NCI-H146 treated with DMSO at 0.1 percent for 48 hours (cell line): ENCODE results near the gene SMAD6.
"Not testable (repeated sequence)": the region's sequence is repeated elsewhere in the genome, so short reads cannot be mapped to it uniquely, and the experiment has no call there.

Source experiments
- DNase-seq: peaks from one replicate; lab custom pipeline; 2025; ENCODE audit not compliant: unreplicated experiment; lab: John Stamatoyannopoulos, UW

Gene SMAD6

DNA sequence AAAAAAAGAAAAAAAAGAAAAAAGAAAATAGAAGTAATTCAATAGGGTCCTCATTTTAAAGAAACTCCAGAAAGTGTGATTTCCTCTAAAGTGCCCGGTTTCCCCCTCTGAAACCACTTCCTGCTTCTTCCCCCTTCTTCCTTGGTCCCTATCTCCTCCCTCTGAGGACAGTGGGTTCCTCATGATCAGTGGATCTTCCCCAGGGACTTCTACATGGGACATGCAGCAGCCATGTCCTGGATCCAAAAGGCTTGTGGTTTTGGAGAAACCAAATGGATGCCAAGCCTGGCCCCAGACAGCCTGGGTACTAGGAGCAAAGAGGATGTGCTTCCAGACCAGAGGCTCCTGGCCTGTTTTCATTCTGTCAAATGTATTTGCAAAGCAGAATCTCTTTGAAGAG, 26.6 kb upstream of the SMAD6 start:
- DNase-seq: no peak

DNA sequence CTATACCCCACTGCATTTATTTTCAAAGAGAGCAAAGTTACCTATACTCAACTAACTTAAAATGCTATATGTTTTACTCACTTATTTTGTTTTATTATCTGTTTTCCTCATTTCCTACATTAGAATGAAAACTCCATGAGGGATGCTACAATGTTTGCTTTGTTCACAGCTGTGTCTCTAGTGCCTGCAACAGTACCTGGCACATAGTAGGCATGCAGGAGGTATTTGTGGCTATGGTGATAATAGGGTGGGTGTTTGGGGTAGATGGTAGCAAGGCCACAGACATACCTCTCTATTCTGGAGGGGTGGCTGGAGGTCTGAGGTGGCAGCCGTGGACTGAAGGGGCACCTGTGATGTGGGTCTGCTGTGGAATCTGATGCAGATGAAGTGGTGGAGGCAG, 24.7 kb upstream of the SMAD6 start:
- DNase-seq: no peak

GRCh38 chr15:66679061-66679656, 22.9 kb upstream of the SMAD6 start:
- no peak for DNase-seq

DNA sequence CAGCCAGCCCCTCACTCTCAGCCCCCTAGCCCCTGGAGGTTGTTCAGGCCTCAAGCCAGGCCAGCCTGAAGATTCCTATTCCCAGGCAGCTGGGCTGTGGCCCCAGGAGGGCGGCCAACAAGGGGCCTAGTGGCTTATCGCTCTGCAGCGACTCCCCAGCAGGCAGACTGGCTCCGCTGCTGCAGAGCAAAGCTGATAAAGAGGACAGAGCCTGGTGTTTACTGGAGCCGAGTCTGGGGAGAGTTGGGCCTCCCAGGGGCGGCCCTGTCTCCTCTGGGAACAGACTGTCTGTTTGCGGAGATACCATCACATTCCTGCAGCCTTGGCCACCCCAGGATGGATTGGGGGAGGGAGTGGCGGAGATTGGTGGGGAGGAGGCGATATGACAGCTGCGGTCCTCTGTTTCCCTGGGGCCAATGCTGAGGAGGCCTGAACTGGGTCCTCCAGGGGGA, 22.4 kb upstream of the SMAD6 start:
- DNase-seq: no peak

DNA sequence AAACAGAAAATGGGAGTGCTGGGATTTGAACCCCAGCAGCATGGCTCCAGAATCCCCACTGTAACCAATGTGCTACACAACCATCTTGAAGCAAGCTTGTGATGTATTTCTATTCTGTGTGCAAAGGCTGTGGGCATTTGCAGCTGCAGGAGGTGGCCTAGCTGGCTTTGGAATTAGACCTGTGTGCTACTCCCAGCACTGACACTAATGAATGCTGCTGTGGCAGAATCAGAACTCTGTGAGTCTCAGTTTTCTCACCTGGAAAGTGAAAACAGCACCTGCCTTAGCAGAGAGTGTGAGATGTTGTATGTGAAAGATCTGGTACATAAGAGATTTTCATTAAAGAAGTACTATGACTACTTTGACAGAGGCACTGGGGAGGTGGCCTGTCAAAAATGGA, 21.5 kb upstream of the SMAD6 start:
- no peak for DNase-seq

- no peak for DNase-seq
Measured at GRCh38 chr15:66681395-66681794, 20.6 kb upstream of the SMAD6 start.

DNA sequence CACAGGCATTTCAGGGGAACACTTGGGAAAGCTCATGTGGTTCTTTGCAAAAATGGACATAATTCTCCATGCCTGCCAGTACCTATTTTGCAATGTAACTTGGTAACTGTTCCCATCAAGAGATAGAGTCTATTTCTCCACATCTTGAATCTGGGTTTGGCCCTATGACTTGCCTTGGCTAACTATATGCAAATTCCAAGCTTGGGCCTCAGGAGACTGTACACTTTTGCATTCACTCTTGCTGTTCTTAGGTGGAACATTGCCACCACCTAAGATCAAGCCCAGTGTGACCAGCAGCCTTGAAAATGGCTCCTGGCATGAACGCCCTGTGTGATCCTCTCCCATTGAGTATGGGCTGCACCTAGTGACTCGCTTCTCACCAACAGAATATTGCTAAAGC, 19.8 kb upstream of the SMAD6 start:
- no peak for DNase-seq

- no peak for DNase-seq
Measured at GRCh38 chr15:66682865-66683264, 19.2 kb upstream of the SMAD6 start.

DNA sequence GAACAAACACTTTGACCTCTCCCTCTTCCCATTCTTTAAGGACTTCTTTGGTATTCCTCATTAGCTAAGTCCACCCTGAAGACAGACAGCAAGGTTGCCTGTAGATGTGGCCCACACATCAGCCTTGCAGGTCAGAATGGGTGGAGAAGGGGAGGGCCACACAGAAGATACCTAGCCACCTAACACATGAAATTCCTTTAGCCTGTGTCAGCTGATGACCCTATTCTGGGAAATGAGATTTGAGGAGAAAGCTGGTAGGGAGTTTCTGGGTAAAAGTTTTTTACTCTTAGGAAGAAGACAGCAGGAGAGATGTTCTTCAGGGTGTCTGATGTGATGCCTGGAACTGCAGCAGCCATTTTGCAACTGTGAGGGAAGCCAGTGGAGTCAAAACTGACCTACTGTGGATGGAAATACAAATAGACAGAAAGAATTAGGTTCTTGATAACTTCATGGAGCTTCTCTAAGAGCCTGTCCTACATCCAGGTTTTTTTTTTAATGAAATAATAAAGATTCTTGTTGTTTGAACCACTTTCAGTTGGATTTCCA, 17.8 kb upstream of the SMAD6 start:
- DNase-seq: no peak

DNA sequence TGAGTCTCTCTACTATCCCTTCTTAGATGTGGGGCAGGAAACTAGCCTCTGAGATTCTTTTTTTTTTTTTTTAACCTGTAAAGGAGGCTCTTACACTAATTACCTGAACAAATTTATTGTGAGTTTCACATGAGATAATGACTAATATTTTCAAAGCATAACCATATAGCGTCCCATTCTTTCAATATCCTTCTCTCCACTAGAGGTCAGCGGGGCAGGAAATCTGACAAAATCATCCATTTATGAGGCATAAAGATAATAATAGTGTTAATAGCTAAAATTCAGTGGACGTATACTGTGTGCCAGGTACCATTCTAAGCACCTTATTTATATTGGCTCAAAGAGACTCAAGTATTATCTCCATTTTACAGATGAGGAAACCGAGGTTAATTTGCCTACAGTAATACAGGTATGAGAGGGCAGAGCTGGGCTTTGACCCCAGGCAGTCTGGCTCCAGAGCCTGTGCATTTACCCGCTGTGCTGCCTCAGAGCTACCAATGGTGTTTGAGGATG, 16.3 kb upstream of the SMAD6 start:
- no peak for DNase-seq

DNA sequence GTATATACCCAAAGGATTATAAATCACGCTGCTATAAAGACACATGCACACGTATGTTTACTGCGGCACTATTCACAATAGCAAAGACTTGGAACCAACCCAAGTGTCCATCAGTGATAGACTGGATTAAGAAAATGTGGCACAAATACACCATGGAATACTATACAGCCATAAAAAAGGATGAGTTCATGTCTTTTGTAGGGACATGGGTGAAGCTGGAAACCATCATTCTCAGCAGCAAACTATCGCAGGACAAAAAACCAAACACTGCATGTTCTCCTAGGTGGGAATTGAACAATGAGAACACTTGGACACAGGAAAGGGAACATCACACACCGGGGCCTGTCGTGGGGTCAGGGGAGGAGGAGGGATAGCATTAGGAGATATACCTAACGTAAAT, 11.1 kb upstream of the SMAD6 start:
- DNase-seq: not testable (repeated sequence)

- DNase-seq: no peak
Measured at GRCh38 chr15:66691727-66692126, 10.3 kb upstream of the SMAD6 start.

DNA sequence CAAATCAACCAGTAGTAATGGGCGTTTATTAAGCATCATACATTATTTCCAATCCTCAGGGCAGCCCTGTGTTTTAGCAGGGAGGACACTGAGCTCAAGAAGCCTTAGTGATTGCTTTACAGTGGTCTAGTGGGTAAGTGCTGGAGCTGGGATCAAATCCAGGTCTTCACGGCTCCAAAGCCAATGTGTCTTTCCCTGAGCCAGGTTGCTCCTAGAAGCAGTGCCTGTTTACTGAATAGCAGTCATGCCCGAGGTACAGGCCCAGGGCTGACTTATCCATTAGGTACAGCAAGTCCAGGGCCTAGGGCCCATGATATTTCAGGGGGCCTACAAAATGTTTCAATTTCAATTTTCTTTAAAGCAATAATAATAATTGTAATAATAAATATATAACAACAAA, 9.6 kb upstream of the SMAD6 start:
- DNase-seq: no peak

GRCh38 chr15:66692808-66693596, 9.0 kb upstream of the SMAD6 start:
- DNase-seq: no peak

- DNase-seq: no peak
Measured at GRCh38 chr15:66696770-66697169, 5.3 kb upstream of the SMAD6 start.

DNA sequence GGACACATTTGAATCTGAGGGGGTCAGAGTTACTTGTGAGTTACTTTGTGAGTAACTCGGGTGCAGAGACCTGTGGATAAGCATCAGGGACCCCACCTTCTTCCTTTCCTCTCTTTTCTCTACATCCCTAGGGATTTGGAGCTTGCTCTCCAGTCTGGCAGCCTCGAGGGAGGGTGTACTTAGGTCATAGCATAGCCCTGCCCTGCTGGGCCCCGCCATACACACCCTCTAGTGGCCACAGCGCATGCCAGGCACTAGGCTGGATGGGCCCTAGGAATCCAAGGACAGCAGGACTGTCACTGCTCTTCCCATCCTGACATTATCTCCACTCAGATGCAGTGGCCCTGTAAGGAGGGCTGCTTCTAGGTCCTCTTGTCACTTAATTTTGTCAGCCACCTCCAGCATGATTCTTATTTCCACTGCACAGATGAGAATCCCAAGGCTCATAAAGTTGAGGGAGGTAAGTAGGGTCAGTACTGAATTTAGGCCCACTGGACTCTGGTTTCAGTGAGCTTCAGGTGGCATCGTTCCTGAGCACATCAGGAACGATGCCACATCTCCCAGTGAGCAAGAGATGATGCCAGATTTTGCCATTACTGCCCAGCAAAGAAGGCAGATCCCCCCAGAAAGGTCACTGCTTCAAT, 3.6 kb upstream of the SMAD6 start:
- no peak for DNase-seq

- no peak for DNase-seq
Measured at GRCh38 chr15:66698971-66699370, 3.1 kb upstream of the SMAD6 start.

DNA sequence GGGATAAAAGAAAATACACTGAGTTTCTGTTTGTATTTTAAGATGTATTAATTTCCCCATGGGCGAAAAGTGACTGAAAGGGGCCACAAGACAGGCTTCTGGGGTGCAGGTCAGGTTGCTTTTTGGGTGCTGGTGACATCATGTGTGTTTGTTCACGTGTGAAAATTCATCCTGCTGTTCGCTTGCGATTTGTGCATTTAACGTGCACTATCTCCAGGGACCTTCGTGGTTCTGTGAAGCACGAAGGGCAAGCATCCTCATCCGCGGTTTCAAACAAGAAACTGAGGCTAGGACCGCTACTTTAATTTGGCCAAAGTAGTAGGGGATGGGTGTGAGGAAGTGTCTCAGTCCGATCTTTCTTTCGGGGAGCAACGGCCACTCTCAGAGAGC, 1.6 kb upstream of the SMAD6 start:
- no peak for DNase-seq

GRCh38 chr15:66700802-66701421, 1.1 kb upstream of the SMAD6 start:
- DNase-seq: no peak

GRCh38 chr15:66701422-66702034, 508 bp upstream of the SMAD6 start:
- DNase-seq: no peak
